Neural cell (in vitro differentiated cells): ENCODE data around the gene CXorf49B.
"Not testable (repeated sequence)": the region's sequence is repeated elsewhere in the genome, so short reads cannot be mapped to it uniquely, and the experiment has no call there.

ENCODE experiments used
- EP300 ChIP-seq: fragments of 450-650 bp; conservative IDR thresholded peaks from 2 replicates; pipeline ENCODE4 v1.6.1; 2014; ENCODE audit warnings: antibody characterized with exemption, mild to moderate bottlenecking, moderate library complexity; ENCODE audit not compliant: poor library complexity, severe bottlenecking
- EZH2 ChIP-seq: fragments of 200-600, 300-800 bp; shearing (Covaris generic), sonication (generic); IDR thresholded peaks from 2 replicates; pipeline ENCODE4 v1.6.1; 2014; ENCODE audit warnings: antibody characterized with exemption, low read length, borderline replicate concordance, mild to moderate bottlenecking; ENCODE audit not compliant: insufficient read depth, poor library complexity, severe bottlenecking
- POLR2AphosphoS5 ChIP-seq: IDR thresholded peaks from 2 replicates; pipeline ENCODE4 v1.6.1; 2012
- SMC3 ChIP-seq: fragments of 450-650 bp; conservative IDR thresholded peaks from 2 replicates; pipeline ENCODE4 v1.6.1; 2014; ENCODE audit warnings: antibody characterized with exemption, mild to moderate bottlenecking, moderate library complexity; ENCODE audit not compliant: poor library complexity
- TF ChIP-seq, protein P1 (sequence below): fragments of 450-650 bp; IDR thresholded peaks from 2 replicates; pipeline ENCODE4 v1.5.1; 2014; ENCODE audit warnings: antibody characterized with exemption, mild to moderate bottlenecking, moderate library complexity; ENCODE audit not compliant: poor library complexity, severe bottlenecking
- TF ChIP-seq, protein P2 (sequence below): IDR thresholded peaks from 2 replicates; pipeline ENCODE4 v1.6.1; 2012; ENCODE audit warnings: borderline replicate concordance

- TF ChIP-seq, protein P1, sequence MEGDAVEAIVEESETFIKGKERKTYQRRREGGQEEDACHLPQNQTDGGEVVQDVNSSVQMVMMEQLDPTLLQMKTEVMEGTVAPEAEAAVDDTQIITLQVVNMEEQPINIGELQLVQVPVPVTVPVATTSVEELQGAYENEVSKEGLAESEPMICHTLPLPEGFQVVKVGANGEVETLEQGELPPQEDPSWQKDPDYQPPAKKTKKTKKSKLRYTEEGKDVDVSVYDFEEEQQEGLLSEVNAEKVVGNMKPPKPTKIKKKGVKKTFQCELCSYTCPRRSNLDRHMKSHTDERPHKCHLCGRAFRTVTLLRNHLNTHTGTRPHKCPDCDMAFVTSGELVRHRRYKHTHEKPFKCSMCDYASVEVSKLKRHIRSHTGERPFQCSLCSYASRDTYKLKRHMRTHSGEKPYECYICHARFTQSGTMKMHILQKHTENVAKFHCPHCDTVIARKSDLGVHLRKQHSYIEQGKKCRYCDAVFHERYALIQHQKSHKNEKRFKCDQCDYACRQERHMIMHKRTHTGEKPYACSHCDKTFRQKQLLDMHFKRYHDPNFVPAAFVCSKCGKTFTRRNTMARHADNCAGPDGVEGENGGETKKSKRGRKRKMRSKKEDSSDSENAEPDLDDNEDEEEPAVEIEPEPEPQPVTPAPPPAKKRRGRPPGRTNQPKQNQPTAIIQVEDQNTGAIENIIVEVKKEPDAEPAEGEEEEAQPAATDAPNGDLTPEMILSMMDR: not testable (repeated sequence)
- TF ChIP-seq POLR2AphosphoS5, EP300, EZH2, SMC3: not testable (repeated sequence)
- TF ChIP-seq, protein P2, sequence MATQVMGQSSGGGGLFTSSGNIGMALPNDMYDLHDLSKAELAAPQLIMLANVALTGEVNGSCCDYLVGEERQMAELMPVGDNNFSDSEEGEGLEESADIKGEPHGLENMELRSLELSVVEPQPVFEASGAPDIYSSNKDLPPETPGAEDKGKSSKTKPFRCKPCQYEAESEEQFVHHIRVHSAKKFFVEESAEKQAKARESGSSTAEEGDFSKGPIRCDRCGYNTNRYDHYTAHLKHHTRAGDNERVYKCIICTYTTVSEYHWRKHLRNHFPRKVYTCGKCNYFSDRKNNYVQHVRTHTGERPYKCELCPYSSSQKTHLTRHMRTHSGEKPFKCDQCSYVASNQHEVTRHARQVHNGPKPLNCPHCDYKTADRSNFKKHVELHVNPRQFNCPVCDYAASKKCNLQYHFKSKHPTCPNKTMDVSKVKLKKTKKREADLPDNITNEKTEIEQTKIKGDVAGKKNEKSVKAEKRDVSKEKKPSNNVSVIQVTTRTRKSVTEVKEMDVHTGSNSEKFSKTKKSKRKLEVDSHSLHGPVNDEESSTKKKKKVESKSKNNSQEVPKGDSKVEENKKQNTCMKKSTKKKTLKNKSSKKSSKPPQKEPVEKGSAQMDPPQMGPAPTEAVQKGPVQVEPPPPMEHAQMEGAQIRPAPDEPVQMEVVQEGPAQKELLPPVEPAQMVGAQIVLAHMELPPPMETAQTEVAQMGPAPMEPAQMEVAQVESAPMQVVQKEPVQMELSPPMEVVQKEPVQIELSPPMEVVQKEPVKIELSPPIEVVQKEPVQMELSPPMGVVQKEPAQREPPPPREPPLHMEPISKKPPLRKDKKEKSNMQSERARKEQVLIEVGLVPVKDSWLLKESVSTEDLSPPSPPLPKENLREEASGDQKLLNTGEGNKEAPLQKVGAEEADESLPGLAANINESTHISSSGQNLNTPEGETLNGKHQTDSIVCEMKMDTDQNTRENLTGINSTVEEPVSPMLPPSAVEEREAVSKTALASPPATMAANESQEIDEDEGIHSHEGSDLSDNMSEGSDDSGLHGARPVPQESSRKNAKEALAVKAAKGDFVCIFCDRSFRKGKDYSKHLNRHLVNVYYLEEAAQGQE: not testable (repeated sequence)
Observed at GRCh38 chrX:71778322-71778721, 15.2 kb downstream of the CXorf49B start.
